Testis (tissue), 3 donors: ENCODE results near the gene ANXA6. TPM values are rescaled to one million over a fixed set of nuclear protein-coding genes. Genes with fewer than 3 reads are reported as not detected.

ENCODE experiments used
- DNase-seq: peaks from one replicate; pipeline ENCODE4 v3.0.0-alpha.2; 2019
- H3K27ac ChIP-seq, 2 donors: fragments of 200-600 bp; sonication (generic); one replicate each; pipeline ENCODE4 v1.5.1; 2019
- H3K27me3 ChIP-seq: fragments of 200-600 bp; sonication (generic); one replicate; pipeline ENCODE4 v1.5.1; 2019
- H3K36me3 ChIP-seq: fragments of 200-600 bp; sonication (generic); one replicate; pipeline ENCODE4 v1.5.1; 2017; ENCODE audit warnings: low read depth; ENCODE audit errors: missing control alignments
- H3K4me1 ChIP-seq: fragments of 200-600 bp; sonication (generic); one replicate; pipeline ENCODE4 v1.5.1; 2019
- H3K4me3 ChIP-seq, 2 donors: fragments of 200-600 bp; sonication (generic); one replicate each; pipeline ENCODE4 v1.5.1; 2017 to 2019
- H3K9me3 ChIP-seq: fragments of 200-600 bp; sonication (generic); one replicate; pipeline ENCODE4 v1.5.1; 2017
- CTCF ChIP-seq, 3 experiments: fragments of 450-650 bp in 2 of 3; fragments of 200-600 bp in 1 of 3; sonication (generic) in 1 of 3; IDR thresholded peaks; one replicate each; pipeline ENCODE4 v1.5.1; 2016 to 2019; ENCODE audit warnings: antibody characterized with exemption in 3 of 3, mild to moderate bottlenecking in 2 of 3, moderate library complexity in 1 of 3
- POLR2A ChIP-seq: fragments of 450-650 bp; IDR thresholded peaks from one replicate; pipeline ENCODE4 v1.6.1; 2017; ENCODE audit warnings: antibody characterized with exemption, mild to moderate bottlenecking, moderate library complexity
- WGBS, 2 donors: methylation state at CpG; one replicate each; pipeline ENCODE4 v1.1.5; 2018; 5-methylcytosine and 5-hydroxymethylcytosine counted together
- intact Hi-C: fragments of 100-400 bp; cut with DNase I; formaldehyde crosslinking; loops from one replicate; pipeline ENCODE4 v1.15.1; 2023; ENCODE audit warnings: low total_unique reads
- polyA plus RNA-seq: library from polyadenylated mRNA; stranded (reverse); fragments of 350-450 nt; fragmentation: Illumina TruSeq; extraction: RNeasy Lipid Tissue Mini Kit (QIAGEN cat#74804); gene quantifications from one replicate; pipeline ENCODE4 v1.2.3, GENCODE V29; 2014; ENCODE audit warnings: low read depth, low replicate concordance; ENCODE audit not compliant: insufficient read depth
- total RNA-seq, 2 donors: library from RNA; depleted of rRNA; stranded (reverse); fragments of >200 nt; gene quantifications; one replicate each; pipeline ENCODE4 v1.2.3, GENCODE V29; 2016

Gene ANXA6
- total and polyA plus RNA-seq, 3 donors from 2014 or later = 116 to 180 (median 152) TPM

GRCh38 chr5:151078490-151079262 lies 78.9 kb downstream of the ANXA6 start:
- TF ChIP-seq POLR2A = no peak
- no peak for TF ChIP-seq CTCF (IDR thresholded peaks at IDR 0.05)
- no peaks in the 10 kb centered on the region for H3K36me3 ChIP-seq
- peaks cover 15% of the 10 kb centered on the region for H3K4me1 ChIP-seq
- DNase-seq = no peak
- 81 to 82% methylated on average over 14 to 16 of the region's 16 CpGs for WGBS, 2 donors
- no peaks in the 10 kb centered on the region for H3K27me3 ChIP-seq
- H3K4me3 ChIP-seq = no peak overlapping the region
- no peaks in the 10 kb centered on the region for H3K9me3 ChIP-seq
- no peak overlapping the region for H3K27ac ChIP-seq
- intact Hi-C loops = no loop called here

GRCh38 chr5:151077967-151078366 lies 79.6 kb downstream of the ANXA6 start:
- H3K27me3 ChIP-seq = no peaks in the 10 kb centered on the region
- TF ChIP-seq CTCF (IDR thresholded peaks at IDR 0.05) (no peak), POLR2A (no peak)
- H3K4me1 ChIP-seq = peaks cover 15% of the 10 kb centered on the region
- DNase-seq = no peak
- intact Hi-C loops = no loop called here
- no peaks in the 10 kb centered on the region for H3K36me3 ChIP-seq
- no peak overlapping the region for H3K4me3 ChIP-seq
- H3K9me3 ChIP-seq = no peaks in the 10 kb centered on the region
- H3K27ac ChIP-seq = no peak overlapping the region
- 86 to 91% methylated on average over 3 of the region's 3 CpGs for WGBS, 2 donors

- intact Hi-C loops = no loop called here
- Histone ChIP-seq H3K4me1 (peaks cover 14% of the 10 kb centered on the region), H3K36me3 (no peaks in the 10 kb centered on the region), H3K27ac (no peak overlapping the region), H3K4me3 (no peak overlapping the region), H3K27me3 (no peaks in the 10 kb centered on the region), H3K9me3 (no peaks in the 10 kb centered on the region)
- TF ChIP-seq POLR2A (no peak), CTCF (IDR thresholded peaks at IDR 0.05) (no peak)
- 98 to 99% methylated on average over 9 of the region's 9 CpGs for WGBS, 2 donors
- no peak for DNase-seq
Observed at GRCh38 chr5:151077419-151077818, 80.2 kb downstream of the ANXA6 start.

GRCh38 chr5:151076616-151077015 lies 81.0 kb downstream of the ANXA6 start:
- H3K4me1 ChIP-seq = peaks cover 6% of the 10 kb centered on the region
- no peaks in the 10 kb centered on the region for H3K9me3 ChIP-seq
- intact Hi-C loops = no loop called here
- WGBS, 2 donors = 85 to 93% methylated on average over 6 of the region's 6 CpGs
- H3K36me3 ChIP-seq = no peaks in the 10 kb centered on the region
- no peak for DNase-seq
- no peak for TF ChIP-seq CTCF (IDR thresholded peaks at IDR 0.05)
- TF ChIP-seq POLR2A = no peak
- no peak overlapping the region for H3K4me3 ChIP-seq
- no peaks in the 10 kb centered on the region for H3K27me3 ChIP-seq
- H3K27ac ChIP-seq = no peak overlapping the region
